SK-N-SH treated with all-trans-retinoic acid at 6 μM for 48 hours (cell line): Measurements from ENCODE around the gene HIVEP2.
A peak's percentile ranks its signal among the peaks of the same experiment; 100 is the strongest.

ENCODE experiments used
- ATAC-seq: fragments of 200-7000 bp; cut with Tn5 transposase; 3 replicates; pipeline ENCODE4 v1.9.1; 2020; ENCODE audit warnings: mild to moderate bottlenecking, moderate library complexity
- ARNTL ChIP-seq: fragments of 450-650 bp; formaldehyde crosslinking; IDR thresholded peaks from 2 replicates; pipeline ENCODE4 v1.5.0; 2020; ENCODE audit warnings: low read depth, mild to moderate bottlenecking, moderate library complexity, borderline replicate concordance
- BACH2 ChIP-seq: fragments of 250-450 bp; sonication (Bioruptor Pico); IDR thresholded peaks from 2 replicates; pipeline ENCODE4 v1.9.0; 2021; ENCODE audit warnings: mild to moderate bottlenecking, borderline replicate concordance
- CSDC2 ChIP-seq: fragments of 250-450 bp; sonication (Bioruptor Pico); IDR thresholded peaks from 2 replicates; pipeline ENCODE4 v1.5.0; 2020; ENCODE audit warnings: mild to moderate bottlenecking, moderate library complexity
- ESRRG ChIP-seq: fragments of 250-450 bp; sonication (Bioruptor Pico); IDR thresholded peaks from 2 replicates; pipeline ENCODE4 v1.6.1; 2021; ENCODE audit warnings: mild to moderate bottlenecking
- GLIS3 ChIP-seq: fragments of 250-450 bp; sonication (Bioruptor Pico); IDR thresholded peaks from 2 replicates; pipeline ENCODE4 v1.5.0; 2020; ENCODE audit warnings: mild to moderate bottlenecking, moderate library complexity
- ISL1 ChIP-seq: fragments of 250-450 bp; sonication (Bioruptor Pico); IDR thresholded peaks from 2 replicates; pipeline ENCODE4 v2.1.2; 2022; ENCODE audit warnings: mild to moderate bottlenecking, moderate library complexity
- OSR1 ChIP-seq: fragments of 250-450 bp; sonication (Bioruptor Pico); IDR thresholded peaks from 2 replicates; pipeline ENCODE4 v1.8.0; 2022; ENCODE audit warnings: moderate library complexity, mild to moderate bottlenecking, inconsistent platforms
- PPARA ChIP-seq: fragments of 250-450 bp; sonication (Bioruptor Pico); IDR thresholded peaks from 2 replicates; pipeline ENCODE4 v1.5.0; 2020; ENCODE audit warnings: mild to moderate bottlenecking, borderline replicate concordance
- RARB ChIP-seq: fragments of 250-450 bp; sonication (Bioruptor Pico); IDR thresholded peaks from 2 replicates; pipeline ENCODE4 v1.8.0; 2021; ENCODE audit warnings: mild to moderate bottlenecking, moderate library complexity
- SNAI2 ChIP-seq: fragments of 250-450 bp; sonication (Bioruptor Pico); IDR thresholded peaks from 2 replicates; pipeline ENCODE4 v1.5.0; 2020; ENCODE audit warnings: mild to moderate bottlenecking, moderate library complexity
- TCF4 ChIP-seq: fragments of 250-450 bp; sonication (Bioruptor Pico); IDR thresholded peaks from 2 replicates; pipeline ENCODE4 v1.8.0; 2021; ENCODE audit warnings: mild to moderate bottlenecking, moderate library complexity, borderline replicate concordance
- TOX ChIP-seq: fragments of 250-450 bp; sonication (Bioruptor Pico); IDR thresholded peaks from 2 replicates; pipeline ENCODE4 v1.8.0; 2021; ENCODE audit warnings: mild to moderate bottlenecking, moderate library complexity, borderline replicate concordance
- ZC3H10 ChIP-seq: fragments of 250-450 bp; sonication (Bioruptor Pico); IDR thresholded peaks from 2 replicates; pipeline ENCODE4 v1.5.1; 2021; ENCODE audit warnings: mild to moderate bottlenecking, moderate library complexity
- ZFP3 ChIP-seq: fragments of 250-450 bp; sonication (Bioruptor Pico); IDR thresholded peaks from 2 replicates; pipeline ENCODE4 v1.5.0; 2020; ENCODE audit warnings: mild to moderate bottlenecking, moderate library complexity
- ZFP30 ChIP-seq: fragments of 450-650 bp; formaldehyde crosslinking; IDR thresholded peaks from 2 replicates; pipeline ENCODE4 v1.5.0; 2022; ENCODE audit warnings: mild to moderate bottlenecking, moderate library complexity
- ZNF565 ChIP-seq: fragments of 450-650 bp; formaldehyde crosslinking; conservative IDR thresholded peaks from 2 replicates; pipeline ENCODE4 v1.5.0; 2020; ENCODE audit warnings: low read depth, mild to moderate bottlenecking, moderate library complexity
- ZNF70 ChIP-seq: fragments of 450-650 bp; formaldehyde crosslinking; IDR thresholded peaks from 2 replicates; pipeline ENCODE4 v1.5.0; 2020; ENCODE audit warnings: mild to moderate bottlenecking, moderate library complexity
- ZNF8 ChIP-seq: fragments of 450-650 bp; formaldehyde crosslinking; IDR thresholded peaks from 2 replicates; pipeline ENCODE4 v1.5.0; 2020; ENCODE audit warnings: mild to moderate bottlenecking, moderate library complexity
- TF ChIP-seq, protein P1 (sequence below): fragments of 250-450 bp; sonication (Bioruptor Pico); IDR thresholded peaks from 2 replicates; pipeline ENCODE4 v1.8.0; 2020; ENCODE audit warnings: mild to moderate bottlenecking, moderate library complexity, borderline replicate concordance
- TF ChIP-seq, protein P2 (sequence below): fragments of 250-450 bp; sonication (Bioruptor Pico); IDR thresholded peaks from 2 replicates; pipeline ENCODE4 v1.5.0; 2020; ENCODE audit warnings: mild to moderate bottlenecking, moderate library complexity
- TF ChIP-seq, protein P3 (sequence below): fragments of 250-450 bp; sonication (Bioruptor Pico); IDR thresholded peaks from 2 replicates; pipeline ENCODE4 v1.5.1; 2020; ENCODE audit warnings: low read depth, mild to moderate bottlenecking, moderate library complexity
- TF ChIP-seq, protein P4 (sequence below): fragments of 250-450 bp; sonication (Bioruptor Pico); IDR thresholded peaks from 2 replicates; pipeline ENCODE4 v1.8.0; 2021; ENCODE audit warnings: low read depth, mild to moderate bottlenecking, moderate library complexity, borderline replicate concordance
- TF ChIP-seq, protein P5 (sequence below): fragments of 250-450 bp; sonication (Bioruptor Pico); IDR thresholded peaks from 2 replicates; pipeline ENCODE4 v1.5.1; 2021; ENCODE audit warnings: mild to moderate bottlenecking, moderate library complexity

The HIVEP2 gene

DNA sequence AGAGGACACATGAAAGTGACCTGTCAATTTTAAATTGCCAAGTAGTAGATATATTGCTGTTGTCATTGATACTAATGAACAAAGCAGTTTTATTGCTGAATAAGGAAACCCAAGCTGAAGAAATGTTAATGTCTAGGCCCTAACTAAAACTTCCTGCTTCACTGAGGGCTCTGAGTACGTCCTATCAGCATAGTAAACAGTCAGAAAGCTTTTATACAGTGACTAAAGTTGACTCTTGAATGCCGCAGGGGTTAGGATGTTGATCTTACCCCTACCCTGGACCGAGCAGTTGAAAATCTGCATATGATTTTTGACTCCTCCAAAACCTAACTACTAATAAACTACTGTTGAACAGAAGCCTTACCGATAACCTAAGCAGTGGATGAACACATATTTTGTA is 149.0 kb downstream of the HIVEP2 start:
- ATAC-seq, result no peak
- TF ChIP-seq ARNTL (CRISPR knock-in tag) (no peak), ISL1 (CRISPR knock-in tag) (no peak), ZFP3 (no peak), ZNF565 (CRISPR knock-in tag) (no peak), OSR1 (CRISPR knock-in tag) (no peak), ZFP30 (CRISPR knock-in tag) (no peak), TOX (no peak), ESRRG (CRISPR knock-in tag) (no peak), ZC3H10 (CRISPR knock-in tag) (no peak), GLIS3 (CRISPR knock-in tag) (no peak), ZNF70 (CRISPR knock-in tag) (no peak), TCF4 (CRISPR knock-in tag) (no peak), ZNF8 (CRISPR knock-in tag) (no peak), BACH2 (CRISPR knock-in tag) (no peak), RARB (no peak)
- TF ChIP-seq, protein P1, sequence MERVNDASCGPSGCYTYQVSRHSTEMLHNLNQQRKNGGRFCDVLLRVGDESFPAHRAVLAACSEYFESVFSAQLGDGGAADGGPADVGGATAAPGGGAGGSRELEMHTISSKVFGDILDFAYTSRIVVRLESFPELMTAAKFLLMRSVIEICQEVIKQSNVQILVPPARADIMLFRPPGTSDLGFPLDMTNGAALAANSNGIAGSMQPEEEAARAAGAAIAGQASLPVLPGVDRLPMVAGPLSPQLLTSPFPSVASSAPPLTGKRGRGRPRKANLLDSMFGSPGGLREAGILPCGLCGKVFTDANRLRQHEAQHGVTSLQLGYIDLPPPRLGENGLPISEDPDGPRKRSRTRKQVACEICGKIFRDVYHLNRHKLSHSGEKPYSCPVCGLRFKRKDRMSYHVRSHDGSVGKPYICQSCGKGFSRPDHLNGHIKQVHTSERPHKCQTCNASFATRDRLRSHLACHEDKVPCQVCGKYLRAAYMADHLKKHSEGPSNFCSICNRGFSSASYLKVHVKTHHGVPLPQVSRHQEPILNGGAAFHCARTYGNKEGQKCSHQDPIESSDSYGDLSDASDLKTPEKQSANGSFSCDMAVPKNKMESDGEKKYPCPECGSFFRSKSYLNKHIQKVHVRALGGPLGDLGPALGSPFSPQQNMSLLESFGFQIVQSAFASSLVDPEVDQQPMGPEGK (CRISPR knock-in tag), result no peak
- TF ChIP-seq, protein P2, sequence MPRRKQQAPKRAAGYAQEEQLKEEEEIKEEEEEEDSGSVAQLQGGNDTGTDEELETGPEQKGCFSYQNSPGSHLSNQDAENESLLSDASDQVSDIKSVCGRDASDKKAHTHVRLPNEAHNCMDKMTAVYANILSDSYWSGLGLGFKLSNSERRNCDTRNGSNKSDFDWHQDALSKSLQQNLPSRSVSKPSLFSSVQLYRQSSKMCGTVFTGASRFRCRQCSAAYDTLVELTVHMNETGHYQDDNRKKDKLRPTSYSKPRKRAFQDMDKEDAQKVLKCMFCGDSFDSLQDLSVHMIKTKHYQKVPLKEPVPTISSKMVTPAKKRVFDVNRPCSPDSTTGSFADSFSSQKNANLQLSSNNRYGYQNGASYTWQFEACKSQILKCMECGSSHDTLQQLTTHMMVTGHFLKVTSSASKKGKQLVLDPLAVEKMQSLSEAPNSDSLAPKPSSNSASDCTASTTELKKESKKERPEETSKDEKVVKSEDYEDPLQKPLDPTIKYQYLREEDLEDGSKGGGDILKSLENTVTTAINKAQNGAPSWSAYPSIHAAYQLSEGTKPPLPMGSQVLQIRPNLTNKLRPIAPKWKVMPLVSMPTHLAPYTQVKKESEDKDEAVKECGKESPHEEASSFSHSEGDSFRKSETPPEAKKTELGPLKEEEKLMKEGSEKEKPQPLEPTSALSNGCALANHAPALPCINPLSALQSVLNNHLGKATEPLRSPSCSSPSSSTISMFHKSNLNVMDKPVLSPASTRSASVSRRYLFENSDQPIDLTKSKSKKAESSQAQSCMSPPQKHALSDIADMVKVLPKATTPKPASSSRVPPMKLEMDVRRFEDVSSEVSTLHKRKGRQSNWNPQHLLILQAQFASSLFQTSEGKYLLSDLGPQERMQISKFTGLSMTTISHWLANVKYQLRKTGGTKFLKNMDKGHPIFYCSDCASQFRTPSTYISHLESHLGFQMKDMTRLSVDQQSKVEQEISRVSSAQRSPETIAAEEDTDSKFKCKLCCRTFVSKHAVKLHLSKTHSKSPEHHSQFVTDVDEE, result no peak
- TF ChIP-seq, protein P3, sequence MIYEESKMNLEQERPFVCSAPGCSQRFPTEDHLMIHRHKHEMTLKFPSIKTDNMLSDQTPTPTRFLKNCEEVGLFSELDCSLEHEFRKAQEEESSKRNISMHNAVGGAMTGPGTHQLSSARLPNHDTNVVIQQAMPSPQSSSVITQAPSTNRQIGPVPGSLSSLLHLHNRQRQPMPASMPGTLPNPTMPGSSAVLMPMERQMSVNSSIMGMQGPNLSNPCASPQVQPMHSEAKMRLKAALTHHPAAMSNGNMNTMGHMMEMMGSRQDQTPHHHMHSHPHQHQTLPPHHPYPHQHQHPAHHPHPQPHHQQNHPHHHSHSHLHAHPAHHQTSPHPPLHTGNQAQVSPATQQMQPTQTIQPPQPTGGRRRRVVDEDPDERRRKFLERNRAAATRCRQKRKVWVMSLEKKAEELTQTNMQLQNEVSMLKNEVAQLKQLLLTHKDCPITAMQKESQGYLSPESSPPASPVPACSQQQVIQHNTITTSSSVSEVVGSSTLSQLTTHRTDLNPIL (CRISPR knock-in tag), result no peak
- TF ChIP-seq, protein P4, sequence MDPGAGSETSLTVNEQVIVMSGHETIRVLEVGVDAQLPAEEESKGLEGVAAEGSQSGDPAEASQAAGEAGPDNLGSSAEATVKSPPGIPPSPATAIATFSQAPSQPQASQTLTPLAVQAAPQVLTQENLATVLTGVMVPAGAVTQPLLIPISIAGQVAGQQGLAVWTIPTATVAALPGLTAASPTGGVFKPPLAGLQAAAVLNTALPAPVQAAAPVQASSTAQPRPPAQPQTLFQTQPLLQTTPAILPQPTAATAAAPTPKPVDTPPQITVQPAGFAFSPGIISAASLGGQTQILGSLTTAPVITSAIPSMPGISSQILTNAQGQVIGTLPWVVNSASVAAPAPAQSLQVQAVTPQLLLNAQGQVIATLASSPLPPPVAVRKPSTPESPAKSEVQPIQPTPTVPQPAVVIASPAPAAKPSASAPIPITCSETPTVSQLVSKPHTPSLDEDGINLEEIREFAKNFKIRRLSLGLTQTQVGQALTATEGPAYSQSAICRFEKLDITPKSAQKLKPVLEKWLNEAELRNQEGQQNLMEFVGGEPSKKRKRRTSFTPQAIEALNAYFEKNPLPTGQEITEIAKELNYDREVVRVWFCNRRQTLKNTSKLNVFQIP (CRISPR knock-in tag), result no peak

DNA sequence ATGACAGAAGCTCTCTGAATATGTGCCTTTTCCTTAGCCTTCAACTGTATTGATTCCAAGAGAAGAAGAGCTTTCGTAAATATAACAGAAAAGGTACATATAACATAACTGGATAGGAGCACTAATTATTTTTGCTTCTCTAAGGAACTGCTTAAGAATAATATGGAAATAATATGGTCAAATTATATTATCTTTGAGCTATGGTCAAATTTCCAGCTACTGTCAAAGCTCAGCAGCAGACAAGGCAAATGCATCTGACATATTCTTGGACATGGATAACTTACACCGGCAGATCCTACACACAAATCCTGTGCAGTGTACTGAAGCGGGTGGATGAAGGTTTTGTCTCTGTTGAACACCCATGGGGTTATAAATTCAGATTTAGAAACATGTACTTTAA is 150.6 kb downstream of the HIVEP2 start:
- peak; percentile 96 for ATAC-seq
- TF ChIP-seq CSDC2, result no peak
- 0 out of 2 replicates have a peak, but pooled peaks have one; percentile 31 for TF ChIP-seq ZC3H10 (CRISPR knock-in tag)
- TF ChIP-seq BACH2 (CRISPR knock-in tag), result no peak
- TF ChIP-seq, protein P4 (CRISPR knock-in tag), result no peak
- TF ChIP-seq, protein P5, sequence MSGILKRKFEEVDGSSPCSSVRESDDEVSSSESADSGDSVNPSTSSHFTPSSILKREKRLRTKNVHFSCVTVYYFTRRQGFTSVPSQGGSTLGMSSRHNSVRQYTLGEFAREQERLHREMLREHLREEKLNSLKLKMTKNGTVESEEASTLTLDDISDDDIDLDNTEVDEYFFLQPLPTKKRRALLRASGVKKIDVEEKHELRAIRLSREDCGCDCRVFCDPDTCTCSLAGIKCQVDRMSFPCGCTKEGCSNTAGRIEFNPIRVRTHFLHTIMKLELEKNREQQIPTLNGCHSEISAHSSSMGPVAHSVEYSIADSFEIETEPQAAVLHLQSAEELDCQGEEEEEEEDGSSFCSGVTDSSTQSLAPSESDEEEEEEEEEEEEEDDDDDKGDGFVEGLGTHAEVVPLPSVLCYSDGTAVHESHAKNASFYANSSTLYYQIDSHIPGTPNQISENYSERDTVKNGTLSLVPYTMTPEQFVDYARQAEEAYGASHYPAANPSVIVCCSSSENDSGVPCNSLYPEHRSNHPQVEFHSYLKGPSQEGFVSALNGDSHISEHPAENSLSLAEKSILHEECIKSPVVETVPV (CRISPR knock-in tag), result no peak
- TF ChIP-seq GLIS3 (CRISPR knock-in tag), result no peak
- peak; percentile 53 for TF ChIP-seq ISL1 (CRISPR knock-in tag)
- TF ChIP-seq ZFP30 (CRISPR knock-in tag), result no peak
- no peak for TF ChIP-seq ESRRG (CRISPR knock-in tag)
- no peak for TF ChIP-seq ZNF8 (CRISPR knock-in tag)
- no peak for TF ChIP-seq ZNF70 (CRISPR knock-in tag)
- peak; percentile 54; the same call in 1 of the 2 replicates for TF ChIP-seq TCF4 (CRISPR knock-in tag)
- no peak for TF ChIP-seq PPARA (CRISPR knock-in tag)
- TF ChIP-seq ZNF565 (CRISPR knock-in tag), result no peak
- TF ChIP-seq RARB, result no peak
- no peak for TF ChIP-seq OSR1 (CRISPR knock-in tag)
- TF ChIP-seq, protein P1 (CRISPR knock-in tag), result no peak
- TF ChIP-seq SNAI2, result no peak
- no peak for TF ChIP-seq ZFP3
- TF ChIP-seq, protein P2, result peak; percentile 82
- TF ChIP-seq ARNTL (CRISPR knock-in tag), result no peak
